Mucosa of descending colon (tissue), 3 donors: ENCODE results near the gene EMP2. TPM values are rescaled to one million over a fixed set of nuclear protein-coding genes. Genes with fewer than 3 reads are reported as not detected.

Source experiments
- ATAC-seq: fragments of 200-7000 bp; cut with Tn5 transposase; one replicate; pipeline ENCODE4 v1.9.1; 2020; ENCODE audit warnings: mild to moderate bottlenecking, moderate library complexity
- DNase-seq, 3 donors: peaks; one replicate each; pipeline ENCODE4 v3.0.0-alpha.2; 2020
- H3K36me3 ChIP-seq: fragments of 200-600 bp; one replicate; pipeline ENCODE4 v1.8.0; 2021; ENCODE audit warnings: low read depth, mild to moderate bottlenecking
- H3K4me1 ChIP-seq: fragments of 200-600 bp; one replicate; pipeline ENCODE4 v1.8.0; 2021; ENCODE audit warnings: low read depth, mild to moderate bottlenecking
- H3K4me3 ChIP-seq: fragments of 200-600 bp; one replicate; pipeline ENCODE4 v1.8.0; 2021; ENCODE audit warnings: mild to moderate bottlenecking
- H3K9me3 ChIP-seq: fragments of 200-600 bp; one replicate; pipeline ENCODE4 v1.8.0; 2021; ENCODE audit warnings: mild to moderate bottlenecking
- intact Hi-C, 2 donors: fragments of 100-400 bp; cut with DNase I in 1 of 2; cut with micrococcal nuclease in 1 of 2; formaldehyde crosslinking; loops; one replicate each; pipeline versions ENCODE4 v1.11.0 to v1.11.1; 2022; cut with DNase I, micrococcal nuclease
- total RNA-seq, 3 donors: library from RNA; stranded (reverse); fragmentation: NEBNext Ultra II Directional in 2 of 3; extraction: Animal tissue kit (Norgen Biotek cat#: 25700) in 2 of 3; gene quantifications; one replicate each; pipeline versions ENCODE4 v1.2.1 to v1.2.4, GENCODE V29; 2021 to 2023
- TF ChIP-seq, protein P1 (sequence below): fragments of 200-600 bp; IDR thresholded peaks from one replicate; pipeline ENCODE4 v1.8.0; 2022; ENCODE audit warnings: antibody characterized with exemption, mild to moderate bottlenecking
- donor health status: DM: no; HTN: no; CAD: no; lungs with moderate emphysema.
- donor health status: DM: no; HTN: no; CAD: no.
- donor health status: DM: no; HTN: yes; CAD: no.

Gene EMP2
- total RNA-seq, 3 donors from 2014 or later: 73.0 to 92.9 (median 84.3) TPM

DNA sequence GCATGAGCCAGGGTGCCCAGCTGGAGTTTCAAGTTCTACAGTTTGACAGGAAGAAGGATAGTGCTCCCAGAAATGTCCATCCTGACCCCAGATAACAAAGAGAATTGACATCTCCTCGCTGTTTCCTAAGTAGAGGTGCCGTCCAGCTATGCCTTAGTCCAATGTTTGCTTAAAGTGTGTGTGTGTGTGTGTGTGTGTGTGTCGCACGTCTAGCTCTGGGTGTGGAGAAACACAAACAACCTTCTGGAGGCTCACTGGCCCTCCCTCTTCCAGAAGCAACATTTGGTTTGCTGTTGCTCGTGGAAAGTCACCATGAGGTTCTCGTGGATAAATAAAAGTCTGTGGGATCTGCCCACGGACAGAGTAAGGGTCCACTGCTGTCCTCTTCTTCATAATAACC, 22.1 kb downstream of the EMP2 start:
- ATAC-seq (peak; percentile 45), DNase-seq (no peak)
- no peaks in the 10 kb centered on the region for H3K36me3 ChIP-seq
- TF ChIP-seq, protein P1, sequence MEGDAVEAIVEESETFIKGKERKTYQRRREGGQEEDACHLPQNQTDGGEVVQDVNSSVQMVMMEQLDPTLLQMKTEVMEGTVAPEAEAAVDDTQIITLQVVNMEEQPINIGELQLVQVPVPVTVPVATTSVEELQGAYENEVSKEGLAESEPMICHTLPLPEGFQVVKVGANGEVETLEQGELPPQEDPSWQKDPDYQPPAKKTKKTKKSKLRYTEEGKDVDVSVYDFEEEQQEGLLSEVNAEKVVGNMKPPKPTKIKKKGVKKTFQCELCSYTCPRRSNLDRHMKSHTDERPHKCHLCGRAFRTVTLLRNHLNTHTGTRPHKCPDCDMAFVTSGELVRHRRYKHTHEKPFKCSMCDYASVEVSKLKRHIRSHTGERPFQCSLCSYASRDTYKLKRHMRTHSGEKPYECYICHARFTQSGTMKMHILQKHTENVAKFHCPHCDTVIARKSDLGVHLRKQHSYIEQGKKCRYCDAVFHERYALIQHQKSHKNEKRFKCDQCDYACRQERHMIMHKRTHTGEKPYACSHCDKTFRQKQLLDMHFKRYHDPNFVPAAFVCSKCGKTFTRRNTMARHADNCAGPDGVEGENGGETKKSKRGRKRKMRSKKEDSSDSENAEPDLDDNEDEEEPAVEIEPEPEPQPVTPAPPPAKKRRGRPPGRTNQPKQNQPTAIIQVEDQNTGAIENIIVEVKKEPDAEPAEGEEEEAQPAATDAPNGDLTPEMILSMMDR: no peak
- no peak overlapping the region for H3K4me3 ChIP-seq
- intact Hi-C loops: no loop called here
- H3K4me1 ChIP-seq: peaks cover 10% of the 10 kb centered on the region
- H3K9me3 ChIP-seq: no peaks in the 10 kb centered on the region

DNA sequence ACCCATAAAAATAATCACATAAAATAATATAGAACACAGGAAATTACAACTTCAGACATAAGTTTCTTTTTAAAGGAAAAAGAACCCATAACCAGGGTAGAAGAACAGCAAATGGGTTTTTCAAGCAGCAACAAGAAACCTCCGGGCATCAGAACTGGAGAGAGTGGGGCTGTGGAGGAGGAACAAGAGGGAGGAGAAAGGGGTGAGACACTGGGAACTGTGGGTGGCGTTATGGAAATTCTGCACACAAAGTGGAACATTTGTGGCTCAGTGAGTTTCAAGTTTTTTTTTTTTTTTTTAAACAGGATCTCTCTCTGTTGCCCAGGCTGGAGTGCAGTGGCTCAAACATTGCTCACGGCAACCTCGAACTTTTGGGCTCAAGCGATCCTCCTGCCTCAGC, 22.6 kb downstream of the EMP2 start:
- TF ChIP-seq, protein P1: no peak
- H3K4me1 ChIP-seq: peaks cover 10% of the 10 kb centered on the region

DNA sequence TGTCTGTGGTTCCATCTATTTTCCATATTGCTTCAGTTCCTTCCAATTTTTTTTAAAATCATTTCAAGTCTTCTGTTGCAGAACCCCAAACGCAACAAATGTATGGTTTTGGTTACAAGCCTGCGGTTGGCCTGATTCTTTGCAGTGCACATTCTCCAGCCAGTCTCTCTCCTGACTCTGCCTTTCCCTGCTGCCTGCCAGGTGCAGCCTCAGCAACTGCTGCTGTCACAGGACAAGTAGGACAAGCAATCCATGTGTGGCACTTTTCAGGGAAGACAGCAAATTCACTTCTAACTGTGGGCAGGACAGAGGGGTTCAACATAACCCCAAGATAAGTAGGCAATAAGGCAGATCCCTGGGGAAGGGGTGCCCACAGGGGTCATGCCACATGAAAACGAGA, 24.2 kb downstream of the EMP2 start:
- no peaks in the 10 kb centered on the region for H3K36me3 ChIP-seq
- H3K4me1 ChIP-seq: peaks cover 10% of the 10 kb centered on the region
- intact Hi-C loops: no loop called here
- H3K4me3 ChIP-seq: no peak overlapping the region
- TF ChIP-seq, protein P1: no peak
- DNase-seq (no peak), ATAC-seq (no peak)
- H3K9me3 ChIP-seq: no peaks in the 10 kb centered on the region

More for the DNA sequence above, 22.6 kb downstream of the EMP2 start:
- DNase-seq: no peak
- no peaks in the 10 kb centered on the region for H3K36me3 ChIP-seq
- intact Hi-C loops: no loop called here
- H3K4me3 ChIP-seq: no peak overlapping the region
- ATAC-seq: no peak
- H3K9me3 ChIP-seq: no peaks in the 10 kb centered on the region

DNA sequence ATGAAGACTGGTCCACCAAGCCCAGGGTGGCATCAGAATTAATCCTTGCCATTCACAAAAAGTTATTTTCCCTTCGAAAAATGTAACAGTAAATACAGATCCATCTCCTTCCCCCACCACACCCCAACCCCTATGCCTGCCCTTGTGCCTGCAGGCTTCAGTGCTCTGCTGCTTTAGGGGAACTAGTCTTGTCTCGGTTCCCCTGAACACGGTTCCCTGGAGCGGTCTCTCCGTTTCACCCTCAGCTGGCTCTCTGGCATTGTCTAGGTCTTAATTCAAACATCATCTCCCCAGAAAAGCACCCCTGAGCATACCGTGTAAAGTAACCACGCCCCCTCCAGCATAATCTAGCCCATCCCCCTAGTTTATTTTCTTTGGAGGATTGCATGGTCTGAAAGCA, 25.8 kb downstream of the EMP2 start:
- intact Hi-C loops: no loop called here
- H3K4me1 ChIP-seq: peaks cover 7% of the 10 kb centered on the region
- H3K4me3 ChIP-seq: no peak overlapping the region
- no peaks in the 10 kb centered on the region for H3K9me3 ChIP-seq
- H3K36me3 ChIP-seq: no peaks in the 10 kb centered on the region
- TF ChIP-seq, protein P1: no peak
- DNase-seq (no peak), ATAC-seq (no peak)

DNA sequence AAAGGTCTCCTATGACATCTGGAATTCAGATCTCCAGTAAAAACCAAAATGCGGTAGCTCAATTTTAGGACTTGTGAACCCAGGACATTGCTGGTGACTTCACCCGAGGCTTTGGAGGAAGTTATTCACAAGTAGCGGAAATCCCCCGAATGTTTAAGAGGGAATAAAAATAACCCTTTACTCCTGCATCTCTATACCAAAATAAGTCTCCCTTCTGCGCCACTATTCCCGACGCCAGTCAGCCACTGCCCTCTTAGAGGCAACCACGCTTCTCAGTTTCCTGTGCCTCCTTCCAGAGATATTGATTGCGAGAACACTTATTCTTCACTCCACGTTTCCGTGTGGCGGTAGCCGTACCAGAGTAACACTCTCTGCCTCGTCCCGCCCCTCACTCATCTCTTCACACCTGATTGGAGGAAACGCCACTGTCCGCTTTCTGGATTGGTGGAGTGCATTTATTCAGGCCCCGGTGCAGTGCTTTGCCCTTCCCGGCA, 27.4 kb downstream of the EMP2 start:
- DNase-seq (peak in 2 of 3 donors; percentile 33 to 34), ATAC-seq (peak; percentile 77)
- H3K4me3 ChIP-seq: no peak overlapping the region
- peaks cover 2% of the 10 kb centered on the region for H3K4me1 ChIP-seq
- no peaks in the 10 kb centered on the region for H3K36me3 ChIP-seq
- TF ChIP-seq, protein P1: no peak
- intact Hi-C loops: no loop called here
- H3K9me3 ChIP-seq: peaks cover 11% of the 10 kb centered on the region

DNA sequence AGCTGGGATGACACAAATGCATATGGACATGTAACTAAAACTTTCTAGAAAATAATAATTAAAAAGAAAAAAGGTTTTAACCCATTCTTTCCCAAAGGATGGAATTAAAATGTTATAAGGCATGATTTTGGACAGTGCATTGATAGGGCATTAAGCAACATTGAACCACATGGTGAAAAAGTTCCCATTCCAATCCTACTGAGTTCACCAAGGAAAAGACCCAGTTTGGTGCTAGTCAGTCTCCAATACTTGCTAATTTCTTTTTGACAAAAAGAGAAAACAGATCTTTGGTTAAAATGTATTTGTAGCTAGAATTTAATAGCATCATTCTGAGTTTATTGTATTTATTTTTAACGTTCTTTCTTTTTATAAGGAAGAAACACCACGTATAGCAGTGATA, 28.1 kb downstream of the EMP2 start:
- Histone ChIP-seq H3K4me1 (peaks cover 6% of the 10 kb centered on the region), H3K4me3 (no peak overlapping the region), H3K36me3 (no peaks in the 10 kb centered on the region), H3K9me3 (peaks cover 11% of the 10 kb centered on the region)
- TF ChIP-seq, protein P1: no peak
- DNase-seq: no peak
- no peak for ATAC-seq
- intact Hi-C loops: no loop called here
